ENCODE data around the gene DAPK2.

Gene DAPK2

DNA sequence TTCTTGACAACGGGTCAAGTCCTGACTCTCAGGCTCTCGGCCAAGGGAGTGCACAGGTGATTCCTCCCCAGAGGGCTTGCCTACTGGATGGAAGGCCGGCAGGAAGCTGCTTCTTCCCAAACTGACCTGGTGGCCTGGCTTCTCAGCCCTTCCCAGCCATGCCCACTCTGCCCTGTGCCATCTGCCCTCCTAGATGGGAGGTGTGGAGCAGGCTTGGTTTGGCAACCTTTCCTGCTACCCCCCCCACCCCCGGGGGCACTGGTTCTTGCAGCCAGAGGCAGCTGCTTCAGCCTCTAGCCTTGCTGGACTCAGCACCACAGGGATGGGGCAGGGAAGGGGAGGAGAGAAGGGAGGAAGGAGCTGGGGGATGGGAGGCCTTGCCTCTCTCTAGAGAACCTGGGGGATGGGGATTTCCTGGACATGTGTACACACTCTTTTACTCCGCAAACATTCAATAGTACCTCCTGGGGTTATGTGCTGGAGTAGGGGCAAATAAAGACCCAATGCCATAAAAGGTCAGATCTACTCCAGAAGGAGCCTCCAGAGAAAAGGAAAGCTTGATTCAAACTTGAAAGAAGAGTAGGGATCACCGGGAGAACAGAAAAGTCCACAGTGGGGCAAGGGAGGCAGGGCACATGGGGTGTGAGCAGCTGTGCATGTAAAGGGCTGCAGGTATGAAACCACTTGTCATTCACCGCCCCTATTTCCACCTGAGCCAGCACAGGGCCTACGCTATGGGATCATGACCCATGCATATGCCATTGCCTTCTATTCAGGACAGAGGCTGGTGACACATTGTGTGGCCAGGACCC lies 4.2 kb upstream of the DAPK2 start:
- no peaks in the 10 kb centered on the region for H3K9me3 ChIP-seq (ENCODE audit: low read length)
- H3K4me1 ChIP-seq (ENCODE audit: insufficient read depth, low read length) = peaks cover 18% of the 10 kb centered on the region
- H2AFZ ChIP-seq (ENCODE audit: low read depth, low read length) = no peak overlapping the region
- H3K27me3 ChIP-seq (ENCODE audit: insufficient read depth, low read length) = no peaks in the 10 kb centered on the region
- no peaks in the 10 kb centered on the region for H3K36me3 ChIP-seq (ENCODE audit: insufficient read depth, low read length)
- H3K4me3 ChIP-seq (ENCODE audit: low read length) = no peak overlapping the region

DNA sequence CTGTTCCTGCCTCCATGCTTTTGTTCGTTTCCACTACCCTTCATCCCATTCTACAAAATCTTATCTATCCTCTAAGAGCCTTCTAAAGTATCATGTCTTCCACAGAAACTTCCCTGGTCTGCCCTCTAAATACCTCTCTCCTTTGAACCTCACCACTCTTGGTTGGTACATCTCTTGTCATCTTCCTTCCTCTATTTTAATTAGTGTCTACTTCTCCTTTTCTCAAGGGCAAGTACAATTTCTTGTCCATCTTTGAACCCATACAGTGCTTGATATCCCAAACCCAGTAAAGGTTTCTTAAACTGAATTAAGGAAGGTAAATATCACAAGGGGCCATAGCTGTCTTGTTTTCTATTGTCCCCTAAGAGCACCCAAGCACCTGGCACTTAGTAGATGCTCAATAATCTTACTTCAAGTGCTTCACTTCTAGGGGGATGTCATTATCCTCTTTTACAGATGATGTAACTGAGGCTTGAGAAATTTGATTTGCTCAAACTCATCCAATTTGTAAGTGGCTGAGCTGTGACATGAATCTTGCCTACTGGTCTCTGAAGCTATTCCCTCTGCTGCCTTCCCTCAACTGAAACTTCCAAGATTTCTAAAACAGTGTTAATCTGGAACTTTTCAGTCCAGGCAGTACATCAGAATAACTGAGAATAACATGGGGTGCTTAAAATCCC lies 2.6 kb upstream of the DAPK2 start:
- H3K36me3 ChIP-seq (ENCODE audit: insufficient read depth, low read length) = no peaks in the 10 kb centered on the region
- H3K27me3 ChIP-seq (ENCODE audit: insufficient read depth, low read length) = no peaks in the 10 kb centered on the region

DNA sequence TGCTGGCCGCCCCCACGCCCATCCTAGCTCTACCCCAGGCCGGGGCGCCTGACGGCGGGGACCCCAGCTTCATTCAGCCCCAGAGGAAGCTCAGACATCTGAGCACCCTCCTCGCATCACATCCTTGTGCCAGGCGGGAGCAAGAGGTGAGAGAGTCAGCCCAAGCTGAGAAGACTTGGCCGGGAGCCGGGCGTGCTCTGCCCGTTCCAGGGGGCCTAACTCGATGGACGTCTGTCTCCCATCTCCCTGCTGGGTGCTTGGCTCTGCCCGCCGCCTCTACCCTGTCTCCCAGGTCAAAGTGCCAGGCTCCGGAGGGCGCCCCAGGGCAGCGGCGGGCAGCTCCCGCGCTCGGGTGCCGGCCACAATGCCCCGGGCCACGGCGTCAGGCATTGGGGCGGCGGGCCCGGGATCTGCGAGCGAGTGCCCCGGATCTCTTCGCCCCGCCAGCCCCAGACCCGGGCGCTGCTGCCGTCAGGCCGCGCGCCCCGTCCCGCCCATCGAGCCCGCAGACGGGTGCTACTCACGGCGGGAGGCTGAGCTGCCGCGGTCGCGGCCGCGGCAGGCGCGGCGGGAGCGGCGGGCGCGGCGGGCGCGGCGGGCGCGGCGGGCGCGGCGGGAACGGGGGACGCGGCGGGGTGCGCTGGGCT lies 388 bp downstream of the DAPK2 start:
- no peaks in the 10 kb centered on the region for H3K27me3 ChIP-seq (ENCODE audit: insufficient read depth, low read length)
- no peak overlapping the region for H2AFZ ChIP-seq (ENCODE audit: low read depth, low read length)
- no peaks in the 10 kb centered on the region for H3K9me3 ChIP-seq (ENCODE audit: low read length)
- H3K4me1 ChIP-seq (ENCODE audit: insufficient read depth, low read length) = peaks cover 8% of the 10 kb centered on the region
- no peaks in the 10 kb centered on the region for H3K36me3 ChIP-seq (ENCODE audit: insufficient read depth, low read length)
- no peak overlapping the region for H3K4me3 ChIP-seq (ENCODE audit: low read length)

More for the DNA sequence above, 2.6 kb upstream of the DAPK2 start:
- H3K9me3 ChIP-seq (ENCODE audit: low read length) = no peaks in the 10 kb centered on the region
- peaks cover 18% of the 10 kb centered on the region for H3K4me1 ChIP-seq (ENCODE audit: insufficient read depth, low read length)
- no peak overlapping the region for H2AFZ ChIP-seq (ENCODE audit: low read depth, low read length)
- no peak overlapping the region for H3K4me3 ChIP-seq (ENCODE audit: low read length)

DNA sequence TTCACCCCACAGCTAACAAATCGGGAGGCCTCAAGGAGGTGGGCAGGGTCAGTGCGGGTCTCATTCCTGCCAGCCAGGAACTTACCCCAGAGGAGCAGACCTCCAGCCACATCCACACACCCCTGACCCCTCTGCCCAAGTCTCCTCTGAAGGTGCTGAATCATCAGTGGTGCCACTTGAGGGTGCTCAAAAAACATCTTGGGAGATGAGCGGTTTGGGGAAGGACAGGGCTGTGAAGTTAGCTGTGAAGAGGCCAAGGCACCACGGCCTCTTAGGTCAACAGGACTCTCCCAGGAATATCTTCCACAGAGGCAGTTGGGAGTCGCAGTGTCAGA lies 1.2 kb downstream of the DAPK2 start:
- Histone ChIP-seq H3K4me3 (ENCODE audit: low read length) (no peak overlapping the region), H3K27me3 (ENCODE audit: insufficient read depth, low read length) (no peaks in the 10 kb centered on the region), H3K36me3 (ENCODE audit: insufficient read depth, low read length) (no peaks in the 10 kb centered on the region), H3K9me3 (ENCODE audit: low read length) (no peaks in the 10 kb centered on the region), H3K4me1 (ENCODE audit: insufficient read depth, low read length) (no peaks in the 10 kb centered on the region), H2AFZ (ENCODE audit: low read depth, low read length) (no peak overlapping the region)

DNA sequence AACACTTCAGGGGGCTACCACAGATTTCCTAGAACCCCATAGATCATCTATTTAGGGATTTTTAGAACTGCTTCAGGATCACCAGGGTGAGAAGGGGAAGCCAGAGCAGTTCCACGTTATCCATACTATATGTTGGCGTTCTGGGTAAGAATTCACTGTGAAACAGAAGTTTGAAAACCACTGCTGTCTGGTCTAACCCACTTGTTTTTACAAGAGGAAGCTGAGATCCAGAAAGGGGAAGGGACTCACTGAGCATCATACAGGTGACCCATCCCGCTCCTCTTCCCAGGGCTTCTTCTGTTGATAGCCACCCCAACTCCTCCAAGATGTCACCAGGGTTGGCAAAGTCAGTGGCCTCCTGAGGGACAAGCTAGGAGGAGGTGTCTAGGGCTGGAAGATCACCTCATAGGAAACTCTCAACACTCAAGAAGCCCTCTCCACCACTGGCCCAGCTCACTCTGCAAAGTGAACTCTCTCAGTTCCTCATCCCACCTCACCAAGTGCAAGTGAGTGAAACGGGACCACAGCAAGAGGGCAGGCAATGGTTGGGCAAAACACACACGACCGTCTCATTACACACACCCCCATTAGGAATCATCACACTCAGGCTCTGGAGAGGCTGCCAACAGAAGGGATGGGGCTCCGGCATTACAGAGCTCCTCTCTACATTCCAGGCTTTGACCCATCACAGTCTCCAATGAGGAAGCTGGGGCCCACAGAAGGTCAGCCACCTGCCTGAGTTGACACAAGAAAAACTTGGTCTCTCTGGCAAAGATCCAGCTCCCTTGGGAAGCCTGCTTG lies 1.8 kb downstream of the DAPK2 start:
- Histone ChIP-seq H3K4me1 (ENCODE audit: insufficient read depth, low read length) (no peaks in the 10 kb centered on the region), H3K9me3 (ENCODE audit: low read length) (no peaks in the 10 kb centered on the region), H3K27me3 (ENCODE audit: insufficient read depth, low read length) (no peaks in the 10 kb centered on the region), H3K36me3 (ENCODE audit: insufficient read depth, low read length) (no peaks in the 10 kb centered on the region), H3K4me3 (ENCODE audit: low read length) (no peak overlapping the region), H2AFZ (ENCODE audit: low read depth, low read length) (no peak overlapping the region)

DNA sequence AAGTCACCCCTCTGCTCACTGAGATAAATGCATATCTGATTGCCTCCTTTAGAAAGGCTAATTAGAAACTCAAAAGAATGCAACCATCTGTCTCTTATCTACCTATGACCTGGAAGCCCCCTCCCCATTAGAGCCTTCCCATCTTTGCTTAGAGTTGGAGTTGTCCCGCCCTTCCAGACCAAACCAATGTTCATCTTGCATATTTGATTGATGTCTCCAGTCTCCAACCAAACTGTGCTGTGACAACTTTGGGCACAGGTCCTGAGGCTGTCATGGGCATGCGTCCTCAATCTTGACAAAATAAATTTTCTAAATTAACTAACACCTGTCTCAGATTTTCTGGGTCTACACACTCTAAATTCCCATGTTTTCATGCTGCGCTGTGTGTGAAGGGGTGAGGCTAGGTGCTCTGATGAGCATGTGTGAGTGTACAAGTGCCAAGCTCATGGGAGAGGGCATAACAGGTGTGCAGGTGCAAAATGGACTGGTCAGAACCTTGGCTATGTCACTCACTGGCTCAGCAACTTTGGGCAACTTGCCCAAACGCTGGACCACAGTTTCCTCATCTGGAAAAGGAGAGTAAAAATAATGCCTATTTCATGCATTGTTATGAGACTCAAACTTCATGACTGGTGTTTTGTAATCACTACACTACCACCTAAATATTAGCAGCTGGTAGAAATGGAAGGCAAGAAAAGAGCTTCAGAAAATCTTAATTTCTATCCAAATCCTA lies 7.2 kb downstream of the DAPK2 start:
- Histone ChIP-seq H3K9me3 (ENCODE audit: low read length) (no peaks in the 10 kb centered on the region), H2AFZ (ENCODE audit: low read depth, low read length) (no peak overlapping the region), H3K27me3 (ENCODE audit: insufficient read depth, low read length) (no peaks in the 10 kb centered on the region), H3K4me3 (ENCODE audit: low read length) (no peak overlapping the region), H3K4me1 (ENCODE audit: insufficient read depth, low read length) (no peaks in the 10 kb centered on the region), H3K36me3 (ENCODE audit: insufficient read depth, low read length) (no peaks in the 10 kb centered on the region)

DNA sequence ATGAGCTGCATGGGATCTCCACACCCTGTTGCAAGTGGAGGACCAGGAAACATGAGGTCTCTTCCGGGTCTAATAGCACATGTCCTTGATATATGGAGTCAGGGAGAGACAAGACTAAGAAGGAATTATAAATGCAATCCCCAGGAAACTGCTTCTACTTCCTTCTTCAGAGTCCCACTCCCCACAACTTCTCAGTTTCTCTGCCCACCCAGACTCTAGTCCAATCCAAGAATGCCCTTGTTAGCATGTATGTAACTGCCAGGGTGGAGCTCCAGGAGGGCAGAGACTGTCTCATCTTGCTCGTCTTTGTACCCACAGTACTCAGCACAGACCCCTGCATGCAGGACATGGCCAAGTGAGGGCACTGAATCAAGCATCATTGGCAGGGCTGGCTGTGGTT lies 8.3 kb downstream of the DAPK2 start:
- no peak overlapping the region for H3K4me3 ChIP-seq (ENCODE audit: low read length)
- H3K9me3 ChIP-seq (ENCODE audit: low read length) = no peaks in the 10 kb centered on the region
- H3K27me3 ChIP-seq (ENCODE audit: insufficient read depth, low read length) = no peaks in the 10 kb centered on the region
- no peaks in the 10 kb centered on the region for H3K4me1 ChIP-seq (ENCODE audit: insufficient read depth, low read length)
- no peaks in the 10 kb centered on the region for H3K36me3 ChIP-seq (ENCODE audit: insufficient read depth, low read length)
- no peak overlapping the region for H2AFZ ChIP-seq (ENCODE audit: low read depth, low read length)

DNA sequence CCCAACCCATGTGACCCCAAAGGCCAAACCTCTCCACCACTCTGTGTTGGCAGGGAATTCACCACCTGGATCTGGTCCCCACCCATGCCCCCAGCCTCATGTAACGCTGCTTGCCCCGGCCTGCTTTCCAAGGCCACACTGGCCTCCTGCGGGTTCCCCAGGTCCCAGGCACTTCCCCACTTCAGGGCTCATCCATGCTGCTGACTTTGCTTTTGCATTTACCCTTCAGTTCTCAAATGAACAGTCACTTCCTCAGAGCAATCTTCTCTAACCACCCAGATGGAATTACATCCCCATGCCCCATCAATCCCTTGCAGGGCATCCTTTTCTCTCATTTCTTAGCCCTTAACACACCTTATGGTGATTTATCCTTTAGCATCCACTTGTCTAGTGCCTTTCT lies 9.2 kb downstream of the DAPK2 start:
- Histone ChIP-seq H3K4me3 (ENCODE audit: low read length) (no peak overlapping the region), H2AFZ (ENCODE audit: low read depth, low read length) (no peak overlapping the region), H3K27me3 (ENCODE audit: insufficient read depth, low read length) (no peaks in the 10 kb centered on the region), H3K36me3 (ENCODE audit: insufficient read depth, low read length) (no peaks in the 10 kb centered on the region), H3K4me1 (ENCODE audit: insufficient read depth, low read length) (no peaks in the 10 kb centered on the region), H3K9me3 (ENCODE audit: low read length) (no peaks in the 10 kb centered on the region)

DNA sequence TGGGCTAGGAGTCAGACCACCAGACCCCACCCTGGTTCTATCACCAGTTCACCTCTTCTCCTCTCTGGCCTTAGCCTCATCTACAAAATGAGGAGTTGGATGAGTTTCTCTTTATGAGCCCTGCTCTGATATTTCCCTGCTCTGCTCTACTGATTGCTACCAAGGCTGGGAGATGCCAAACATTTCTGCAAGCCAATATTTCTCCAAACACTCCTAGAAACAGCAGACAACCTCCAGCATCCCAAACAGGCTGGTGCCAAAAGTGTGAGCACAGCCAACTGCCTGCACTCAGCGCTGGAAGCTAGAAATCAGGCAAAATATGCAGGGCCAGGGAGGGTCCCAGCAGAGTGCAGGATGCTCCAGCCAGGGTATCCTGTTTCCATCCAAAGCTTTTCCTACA lies 10.8 kb downstream of the DAPK2 start:
- Histone ChIP-seq H3K36me3 (ENCODE audit: insufficient read depth, low read length) (no peaks in the 10 kb centered on the region), H3K9me3 (ENCODE audit: low read length) (no peaks in the 10 kb centered on the region), H3K4me1 (ENCODE audit: insufficient read depth, low read length) (no peaks in the 10 kb centered on the region), H3K27me3 (ENCODE audit: insufficient read depth, low read length) (no peaks in the 10 kb centered on the region), H2AFZ (ENCODE audit: low read depth, low read length) (no peak overlapping the region), H3K4me3 (ENCODE audit: low read length) (no peak overlapping the region)

DNA sequence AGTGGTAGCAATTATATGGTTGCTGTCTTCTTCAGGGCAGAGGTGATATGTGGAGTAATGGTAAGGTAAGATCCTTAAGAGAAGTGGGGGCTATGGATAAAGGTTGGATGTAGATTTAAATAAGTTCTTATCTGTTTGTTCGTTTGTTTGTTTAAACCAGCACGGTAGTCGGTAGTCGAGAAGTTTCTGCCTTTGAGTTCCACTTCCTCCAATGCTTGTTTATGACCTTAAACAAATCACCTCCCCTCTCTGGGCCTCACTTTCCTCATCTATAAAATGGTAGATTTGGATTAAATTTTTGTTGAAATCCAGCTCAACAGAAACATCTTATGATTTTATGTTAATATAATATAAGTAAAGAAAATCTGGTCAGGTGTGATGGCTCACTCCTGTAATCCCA lies 11.8 kb downstream of the DAPK2 start:
- Histone ChIP-seq H3K27me3 (ENCODE audit: insufficient read depth, low read length) (no peaks in the 10 kb centered on the region), H3K4me3 (ENCODE audit: low read length) (no peak overlapping the region), H3K36me3 (ENCODE audit: insufficient read depth, low read length) (no peaks in the 10 kb centered on the region), H3K9me3 (ENCODE audit: low read length) (no peaks in the 10 kb centered on the region), H2AFZ (ENCODE audit: low read depth, low read length) (no peak overlapping the region), H3K4me1 (ENCODE audit: insufficient read depth, low read length) (no peaks in the 10 kb centered on the region)

DNA sequence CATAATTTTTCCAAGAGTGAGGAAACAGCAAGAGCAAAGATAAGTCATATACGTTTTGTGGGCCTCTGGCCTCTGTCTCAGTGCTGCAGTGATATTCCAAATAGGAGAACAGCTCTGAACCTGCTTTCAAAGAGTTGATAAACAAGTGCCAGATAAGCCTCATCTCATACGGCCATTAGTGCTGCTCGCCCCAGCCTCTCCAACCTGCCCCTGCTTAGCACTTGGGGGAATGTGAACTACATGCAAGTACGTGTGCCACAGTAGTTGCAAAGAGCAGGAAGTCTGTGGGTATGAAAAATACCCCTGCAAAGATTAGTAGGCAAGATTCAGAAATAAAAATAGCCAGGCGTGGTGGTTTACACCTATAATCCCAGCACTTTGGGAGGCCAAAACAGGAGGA lies 14.0 kb downstream of the DAPK2 start:
- H2AFZ ChIP-seq (ENCODE audit: low read depth, low read length) = no peak overlapping the region
- H3K4me3 ChIP-seq (ENCODE audit: low read length) = no peak overlapping the region
- no peaks in the 10 kb centered on the region for H3K27me3 ChIP-seq (ENCODE audit: insufficient read depth, low read length)
- H3K4me1 ChIP-seq (ENCODE audit: insufficient read depth, low read length) = peaks cover 5% of the 10 kb centered on the region
- H3K9me3 ChIP-seq (ENCODE audit: low read length) = no peaks in the 10 kb centered on the region
- H3K36me3 ChIP-seq (ENCODE audit: insufficient read depth, low read length) = no peaks in the 10 kb centered on the region

DNA sequence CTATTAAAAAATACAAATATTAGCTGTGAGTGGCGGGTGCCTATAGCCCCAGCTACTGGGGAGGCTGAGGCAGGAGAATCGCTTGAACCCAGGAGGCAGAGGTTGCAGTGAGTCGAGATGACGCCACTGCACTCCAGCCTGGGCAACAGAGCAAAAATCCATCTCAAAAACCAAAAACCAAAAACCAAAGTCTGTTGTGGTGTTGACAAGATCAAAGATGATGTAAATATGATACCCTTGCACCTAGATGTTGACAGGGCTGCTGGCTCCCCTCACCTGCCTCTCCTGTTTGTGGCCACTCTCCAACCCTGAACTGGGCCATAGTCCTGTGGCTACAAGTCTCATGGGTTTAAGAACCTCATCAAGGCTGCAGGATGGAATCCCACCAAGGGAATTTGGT lies 16.2 kb downstream of the DAPK2 start:
- Histone ChIP-seq H3K36me3 (ENCODE audit: insufficient read depth, low read length) (no peaks in the 10 kb centered on the region), H2AFZ (ENCODE audit: low read depth, low read length) (no peak overlapping the region), H3K9me3 (ENCODE audit: low read length) (no peaks in the 10 kb centered on the region), H3K4me1 (ENCODE audit: insufficient read depth, low read length) (peaks cover 5% of the 10 kb centered on the region), H3K27me3 (ENCODE audit: insufficient read depth, low read length) (no peaks in the 10 kb centered on the region), H3K4me3 (ENCODE audit: low read length) (no peak overlapping the region)
